Measurements from ENCODE around the gene ARHGAP26.
"Not testable (repeated sequence)": the region's sequence is repeated elsewhere in the genome, so short reads cannot be mapped to it uniquely, and the experiment has no call there.

Gene ARHGAP26

DNA sequence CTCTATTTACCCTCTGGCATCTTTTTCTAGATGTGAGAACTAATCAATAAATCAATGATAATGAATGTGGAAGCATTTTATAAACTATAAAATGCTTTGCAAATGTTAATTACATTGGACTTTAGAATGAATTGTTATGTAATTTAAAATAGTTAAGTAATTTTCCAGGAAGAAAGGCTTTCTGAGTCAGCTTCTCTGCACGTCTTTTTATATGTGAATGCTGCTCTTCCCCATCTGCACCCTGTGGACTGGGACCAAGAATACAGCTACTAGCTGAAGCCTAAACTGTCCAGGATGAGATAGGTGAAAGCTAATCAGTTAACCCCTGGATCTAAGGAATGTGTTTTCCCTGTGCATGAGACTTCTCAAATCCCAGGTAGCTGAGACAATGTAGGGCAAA, 340.4 kb downstream of the ARHGAP26 start:
- DNase-seq (ENCODE audit: low read depth in 2 of 2, low spot score in 1 of 2) = no peak

- DNase-seq (ENCODE audit: low read depth in 2 of 2, low spot score in 1 of 2) = no peak
Measured at GRCh38 chr5:143111799-143112198, 341.6 kb downstream of the ARHGAP26 start.

DNA sequence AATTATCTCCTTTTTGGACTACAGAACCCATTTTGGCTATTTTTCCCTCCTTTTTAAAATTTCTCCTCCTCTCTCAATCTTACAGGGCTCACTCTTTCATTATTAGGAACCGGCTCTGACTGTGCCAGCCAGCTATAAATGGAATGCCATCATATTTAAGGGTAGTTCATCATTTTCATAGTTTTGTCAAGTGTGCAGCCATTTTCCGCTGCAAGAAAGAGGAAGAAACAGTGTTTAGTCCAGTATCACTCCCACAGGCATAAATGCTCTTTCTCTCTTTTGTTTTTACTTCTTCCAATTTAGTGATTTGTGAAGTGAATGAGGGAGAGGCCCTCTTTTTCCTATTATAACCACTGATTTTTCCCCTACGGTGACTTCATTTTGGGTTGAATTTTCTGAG, 343.3 kb downstream of the ARHGAP26 start:
- no peak for DNase-seq (ENCODE audit: low read depth in 2 of 2, low spot score in 1 of 2)

DNA sequence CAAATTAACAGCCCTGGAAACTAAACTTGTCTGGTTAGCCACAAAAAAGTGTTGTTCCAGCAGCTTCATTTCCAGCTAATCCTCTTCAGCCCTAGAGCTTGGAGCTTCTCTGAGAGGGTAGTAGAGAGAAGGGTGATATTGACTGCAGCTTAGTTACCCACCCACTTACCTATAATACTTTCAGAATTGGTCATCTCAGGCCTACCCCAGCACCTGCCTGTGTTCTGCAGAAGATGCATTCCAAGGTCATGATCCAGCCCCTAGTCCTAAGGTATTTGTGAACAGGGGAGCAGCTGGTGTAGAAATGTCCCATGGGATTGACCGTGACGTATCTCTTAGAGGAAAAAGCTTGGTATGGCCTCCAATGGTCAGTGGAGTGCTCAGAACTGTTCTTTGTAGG, 344.3 kb downstream of the ARHGAP26 start:
- DNase-seq (ENCODE audit: low read depth in 2 of 2, low spot score in 1 of 2) = no peak

DNA sequence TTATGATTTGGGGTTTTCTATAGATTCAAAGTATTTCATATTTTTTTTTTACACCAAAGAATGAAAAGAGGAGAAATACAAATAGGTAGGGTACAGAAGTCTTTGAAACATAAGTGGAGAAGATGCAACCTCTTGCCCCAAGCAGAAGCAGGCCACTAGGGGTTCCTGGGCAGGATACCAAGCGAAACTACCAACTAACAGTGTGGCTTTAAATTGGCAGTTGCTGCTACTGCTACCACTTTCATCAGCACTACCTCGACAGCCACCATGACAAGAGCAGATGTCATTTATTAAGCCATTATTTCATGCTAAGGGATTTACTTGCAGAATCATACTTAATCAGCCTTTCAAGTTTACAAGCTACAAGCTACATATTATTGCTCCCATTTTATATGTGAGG, 345.2 kb downstream of the ARHGAP26 start:
- no peak for DNase-seq (ENCODE audit: low read depth in 2 of 2, low spot score in 1 of 2)

- no peak for DNase-seq (ENCODE audit: low read depth in 2 of 2, low spot score in 1 of 2)
Measured at GRCh38 chr5:143116814-143117213, 346.6 kb downstream of the ARHGAP26 start.

DNA sequence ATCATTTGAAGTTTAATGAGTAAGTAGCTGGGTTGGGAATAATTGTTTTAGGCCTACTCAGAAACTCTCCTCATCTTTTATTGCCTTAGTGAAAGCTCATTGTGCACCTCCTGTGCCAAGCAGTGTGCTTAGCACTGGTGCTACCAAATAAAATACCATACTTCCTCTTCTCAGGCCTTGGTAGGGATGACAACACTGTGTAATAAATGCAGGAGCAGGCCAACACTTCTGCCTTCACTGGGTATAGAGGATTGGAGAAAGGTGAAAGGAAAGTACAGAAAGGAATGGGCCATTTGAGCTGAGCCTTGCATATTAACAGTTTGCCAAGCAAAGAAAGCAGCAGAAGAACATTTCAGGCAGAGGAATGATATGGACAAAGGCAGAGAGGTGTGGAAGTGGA, 347.6 kb downstream of the ARHGAP26 start:
- DNase-seq (ENCODE audit: low read depth in 2 of 2, low spot score in 1 of 2) = no peak

- no peak for DNase-seq (ENCODE audit: low read depth in 2 of 2, low spot score in 1 of 2)
Measured at GRCh38 chr5:143118222-143118621, 348.0 kb downstream of the ARHGAP26 start.

DNA sequence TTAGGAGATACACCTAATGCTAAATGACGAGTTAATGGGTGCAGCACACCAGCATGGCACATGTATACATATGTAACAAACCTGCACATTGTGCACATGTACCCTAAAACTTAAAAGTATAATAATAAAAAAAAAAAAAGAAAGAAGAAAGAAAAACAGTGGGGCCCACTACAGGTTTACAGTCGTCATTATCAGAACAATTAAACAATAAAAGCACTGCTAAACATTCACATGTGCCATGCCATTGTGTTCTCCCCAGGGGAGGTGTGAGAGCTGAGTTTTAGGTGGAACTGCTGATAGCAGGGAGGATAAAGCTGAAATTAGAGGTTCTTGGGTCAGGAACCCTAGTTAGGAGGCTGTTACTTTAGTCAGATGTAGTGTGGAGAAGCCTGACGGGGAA, 348.6 kb downstream of the ARHGAP26 start:
- not testable (repeated sequence) for DNase-seq (ENCODE audit: low read depth in 2 of 2, low spot score in 1 of 2)

DNA sequence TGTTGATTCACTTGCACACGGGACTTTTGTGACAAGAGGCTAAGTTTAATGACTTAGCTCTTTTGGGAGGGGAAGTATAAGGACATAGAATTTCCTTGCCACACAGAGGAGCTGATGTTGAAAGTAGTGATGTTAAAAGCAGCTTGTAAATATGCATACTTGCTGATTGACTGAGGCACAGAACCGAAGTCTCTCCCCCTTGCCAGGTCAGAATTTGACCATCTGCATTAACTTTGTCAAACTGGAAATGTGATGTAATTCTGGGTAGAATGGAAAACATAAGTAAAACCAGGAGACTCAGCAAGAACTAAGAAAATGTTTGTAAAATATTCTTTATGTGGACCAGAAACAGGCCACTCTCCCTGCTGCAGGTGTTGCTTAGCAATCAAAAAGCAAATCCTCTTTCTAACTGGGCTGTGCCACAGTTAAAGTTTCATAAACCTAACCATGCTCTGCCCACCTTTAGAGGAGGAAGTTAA, 349.2 kb downstream of the ARHGAP26 start:
- DNase-seq (ENCODE audit: low read depth in 2 of 2, low spot score in 1 of 2) = no peak

DNA sequence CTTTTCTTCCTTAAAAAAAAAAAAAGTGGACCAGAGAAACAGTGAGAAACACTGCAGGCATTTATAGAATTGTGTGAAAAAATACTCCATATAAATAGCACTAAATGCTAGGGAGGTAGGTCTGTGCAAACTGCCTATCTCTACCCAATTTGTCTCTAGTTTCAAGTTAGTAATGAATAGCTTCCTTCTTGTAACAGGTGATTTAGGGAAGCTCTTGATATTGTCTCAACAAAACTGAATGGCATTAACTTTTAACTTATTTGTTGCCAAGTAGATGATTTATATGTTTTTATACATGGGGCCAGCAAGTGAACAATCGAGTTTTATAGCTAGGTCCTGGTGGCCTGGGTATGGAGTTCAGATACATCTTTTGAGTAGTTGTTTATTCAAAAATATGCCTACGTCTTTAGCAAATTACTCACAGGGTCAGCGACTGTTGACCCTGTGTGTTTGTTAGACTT, 349.7 kb downstream of the ARHGAP26 start:
- DNase-seq (ENCODE audit: low read depth in 2 of 2, low spot score in 1 of 2) = no peak

DNA sequence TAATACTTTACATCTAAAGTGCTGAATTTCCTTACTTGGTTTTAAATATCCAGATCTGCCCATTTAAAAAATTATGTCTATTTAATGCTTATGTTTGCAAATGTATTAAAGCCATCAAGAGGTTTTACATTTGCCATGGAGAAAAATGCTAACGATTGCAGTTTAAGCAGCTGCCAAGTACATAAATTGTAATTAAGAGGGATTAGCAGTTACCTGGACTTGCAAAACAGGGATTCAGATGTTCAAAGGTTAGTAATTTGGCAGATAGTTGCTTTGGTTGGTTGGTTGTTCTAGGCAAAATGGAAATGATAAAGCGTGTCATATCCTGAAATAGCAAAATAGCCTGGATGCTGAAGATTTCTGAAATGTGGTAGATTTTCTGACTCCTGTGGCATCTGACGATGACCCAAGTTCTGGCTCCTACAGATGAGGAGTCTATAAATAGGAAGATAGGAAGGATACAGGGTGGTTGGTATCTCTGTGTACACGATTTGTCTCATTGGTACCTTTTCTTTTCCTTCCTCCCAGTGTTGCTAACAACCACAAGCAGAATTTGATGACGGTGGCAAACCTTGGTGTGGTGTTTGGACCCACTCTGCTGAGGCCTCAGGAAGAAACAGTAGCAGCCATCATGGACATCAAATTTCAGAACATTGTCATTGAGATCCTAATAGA, 350.4 kb downstream of the ARHGAP26 start:
- no peak for DNase-seq (ENCODE audit: low read depth in 2 of 2, low spot score in 1 of 2)

GRCh38 chr5:143121135-143121475, 350.9 kb downstream of the ARHGAP26 start:
- DNase-seq (ENCODE audit: low read depth in 2 of 2, low spot score in 1 of 2) = no peak

- no peak for DNase-seq (ENCODE audit: low read depth in 2 of 2, low spot score in 1 of 2)
Measured at GRCh38 chr5:143124593-143124992, 354.4 kb downstream of the ARHGAP26 start.

DNA sequence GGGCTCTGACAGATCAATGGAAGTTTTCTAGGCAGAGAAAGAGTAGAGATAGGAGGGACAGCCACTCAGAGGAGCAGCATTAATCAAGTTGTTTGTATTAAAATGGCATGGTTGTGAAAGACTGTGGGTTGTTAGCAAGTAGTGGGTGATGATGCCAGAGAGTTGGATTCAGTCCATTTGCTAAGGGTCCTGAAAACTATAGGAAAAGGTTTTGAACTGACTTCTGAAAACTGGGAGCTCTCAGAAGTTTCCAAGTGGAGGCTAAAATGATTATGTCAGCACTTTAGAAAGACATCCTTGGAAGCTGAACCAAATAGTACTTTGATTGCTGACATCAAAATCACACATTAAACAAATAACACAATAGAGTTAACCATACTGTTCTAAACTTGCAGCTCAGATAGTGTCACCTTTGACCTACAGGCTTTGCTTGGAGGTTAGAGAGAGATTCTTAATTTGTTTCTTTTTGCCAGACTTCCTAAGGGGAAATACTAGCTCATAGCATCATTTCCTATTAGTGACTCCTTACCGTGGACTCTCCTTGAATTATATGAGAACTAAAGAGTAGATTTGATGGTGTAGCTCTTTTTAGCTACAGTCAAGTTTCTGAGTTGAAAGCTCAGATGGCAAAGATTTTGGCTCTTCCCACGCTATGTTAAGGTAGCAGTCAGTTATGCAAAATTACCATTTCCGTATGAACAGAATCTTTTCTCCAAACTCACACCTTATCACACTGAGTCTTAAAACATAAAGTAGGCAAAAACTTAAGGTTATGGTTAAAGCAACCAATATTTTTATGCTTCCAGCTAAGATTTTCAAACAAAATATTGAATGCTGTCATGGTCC, 356.2 kb downstream of the ARHGAP26 start:
- DNase-seq (ENCODE audit: low read depth in 2 of 2, low spot score in 1 of 2) = no peak

GRCh38 chr5:143128412-143129071, 358.4 kb downstream of the ARHGAP26 start:
- DNase-seq (ENCODE audit: low read depth in 2 of 2, low spot score in 1 of 2) = no peak

DNA sequence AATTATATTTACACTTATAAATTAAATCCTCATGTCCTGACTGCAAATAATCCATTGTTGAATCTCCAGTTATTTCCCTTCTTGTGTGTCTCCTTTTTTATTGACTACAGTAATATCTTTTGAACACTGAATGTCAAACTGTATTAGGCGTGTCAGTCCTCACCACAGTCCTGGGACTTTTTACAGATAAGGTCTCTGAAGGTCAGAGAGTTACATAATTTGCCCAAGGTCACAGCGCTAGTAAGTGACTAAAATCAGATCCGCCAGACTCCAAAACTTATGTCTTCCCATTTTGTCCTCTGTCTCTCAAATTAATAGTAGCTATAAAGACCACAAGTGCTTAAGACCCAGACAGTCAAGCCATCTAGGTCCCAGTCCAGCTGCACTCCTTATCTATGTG, 359.0 kb downstream of the ARHGAP26 start:
- no peak for DNase-seq (ENCODE audit: low read depth in 2 of 2, low spot score in 1 of 2)

DNA sequence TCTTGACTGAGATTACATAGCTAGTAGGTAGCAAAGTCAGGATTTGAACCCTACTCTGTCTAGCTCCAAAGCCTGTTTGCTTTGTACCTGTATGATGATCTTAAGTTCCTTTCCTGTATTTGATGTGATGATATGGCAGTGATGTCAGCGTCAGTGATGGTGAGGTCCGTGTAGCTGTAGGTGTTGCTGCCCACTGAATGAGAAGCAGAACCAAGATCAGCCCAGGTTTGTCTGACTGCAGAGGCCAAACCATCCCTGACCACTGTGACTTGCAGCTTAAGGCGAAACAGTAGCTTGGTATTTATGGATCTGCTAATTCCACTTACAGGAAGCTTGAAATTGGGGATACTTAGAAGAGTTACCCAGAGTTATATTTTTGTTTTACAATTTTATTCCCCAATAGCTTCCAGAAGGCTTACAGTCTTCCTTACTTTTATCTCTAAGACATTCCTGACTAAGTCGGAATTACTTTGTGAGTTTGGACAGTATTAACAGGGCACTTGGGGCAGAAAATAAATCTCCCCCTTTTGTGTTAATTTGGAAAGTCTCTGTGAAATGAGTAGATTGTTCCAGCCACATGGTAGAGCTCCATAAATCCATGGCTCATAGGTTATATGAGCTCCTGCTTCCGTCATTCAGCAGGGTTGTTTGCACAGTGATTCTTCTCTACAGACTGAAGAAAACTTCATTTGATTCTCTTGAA, 359.9 kb downstream of the ARHGAP26 start:
- DNase-seq (ENCODE audit: low read depth in 2 of 2, low spot score in 1 of 2) = no peak

- DNase-seq (ENCODE audit: low read depth in 2 of 2, low spot score in 1 of 2) = no peak
Measured at GRCh38 chr5:143130613-143131305, 360.6 kb downstream of the ARHGAP26 start.

DNA sequence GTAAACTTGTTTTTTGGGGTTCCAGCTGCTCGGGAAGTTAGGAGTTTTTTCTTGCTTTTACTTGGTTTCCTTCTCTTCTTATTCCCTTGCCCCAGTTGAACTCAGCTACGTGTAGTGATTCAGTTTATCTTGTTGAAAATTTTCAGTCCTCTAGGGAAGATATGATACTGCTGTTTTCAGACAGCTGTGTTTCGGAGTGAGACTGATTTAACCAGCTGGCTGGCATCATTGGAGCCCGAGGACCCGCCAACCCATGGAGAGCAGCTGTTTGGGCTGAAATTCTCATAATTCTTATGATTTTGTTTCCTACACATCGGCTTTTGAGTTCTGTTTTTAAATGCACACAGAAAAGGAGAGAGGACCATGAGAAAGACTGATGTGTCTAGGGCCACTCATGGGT, 361.8 kb downstream of the ARHGAP26 start:
- no peak for DNase-seq (ENCODE audit: low read depth in 2 of 2, low spot score in 1 of 2)

DNA sequence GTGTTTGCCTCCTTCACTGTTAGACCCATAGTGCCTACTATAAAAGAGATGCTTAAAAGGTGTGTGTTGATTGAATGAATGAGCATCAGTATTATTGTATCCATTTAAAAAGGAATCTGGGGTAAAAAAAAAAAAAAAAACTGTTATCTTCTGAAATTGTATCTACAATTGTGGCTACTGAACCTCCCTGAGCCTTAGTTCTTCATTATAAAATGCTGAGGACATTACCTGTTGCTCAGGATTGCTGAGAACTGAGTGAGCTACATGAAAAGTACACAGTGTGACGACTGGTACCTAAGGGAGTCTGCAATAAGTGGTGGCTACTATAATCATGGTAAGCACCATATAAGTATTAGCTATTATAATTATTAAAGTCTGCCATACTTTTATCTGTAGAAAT, 362.6 kb downstream of the ARHGAP26 start:
- DNase-seq (ENCODE audit: low read depth in 2 of 2, low spot score in 1 of 2) = no peak
